HepG2 (cell line): ENCODE measurements around the gene SUMO1. TPM values are rescaled to one million over a fixed set of nuclear protein-coding genes. Genes with fewer than 3 reads are reported as not detected.

ENCODE experiments used
- BCLAF1 ChIP-seq: fragments of 450-650 bp; IDR thresholded peaks from 2 replicates; pipeline ENCODE4 v1.6.1; 2017; ENCODE audit warnings: mild to moderate bottlenecking
- GZF1 ChIP-seq: sonication (generic); formaldehyde crosslinking; IDR thresholded peaks from 2 replicates; pipeline ENCODE4 v1.5.1; 2020; ENCODE audit warnings: mild to moderate bottlenecking, missing genetic modification reagents
- HBP1 ChIP-seq: IDR thresholded peaks from 2 replicates; pipeline ENCODE4 v1.6.1; 2016; ENCODE audit warnings: low read depth, control low read depth
- HES4 ChIP-seq: sonication (generic); formaldehyde crosslinking; IDR thresholded peaks from 2 replicates; pipeline ENCODE4 v1.9.0; 2021; ENCODE audit warnings: mild to moderate bottlenecking, missing genetic modification reagents, borderline replicate concordance
- MAFG ChIP-seq: sonication (generic); formaldehyde crosslinking; IDR thresholded peaks from 2 replicates; pipeline ENCODE4 v1.5.1; 2020; ENCODE audit warnings: mild to moderate bottlenecking, missing genetic modification reagents
- PRPF4 ChIP-seq: fragments of 200-400 bp; formaldehyde crosslinking; IDR thresholded peaks from 2 replicates; pipeline ENCODE4 v1.6.1; 2016; ENCODE audit warnings: low read length, low read depth; ENCODE audit not compliant: poor library complexity, severe bottlenecking
- RBM22 ChIP-seq: fragments of 200-400 bp; formaldehyde crosslinking; optimal IDR thresholded peaks from 2 replicates; pipeline ENCODE3; 2017; ENCODE audit warnings: mild to moderate bottlenecking, low read length, moderate library complexity
- REST ChIP-seq, 2 experiments: IDR thresholded peaks; 2 replicates each; pipeline ENCODE4 v1.6.1; 2011 to 2012; ENCODE audit warnings: low read length in 2 of 2, borderline replicate concordance in 1 of 2, low read depth in 1 of 2, mild to moderate bottlenecking in 1 of 2, moderate library complexity in 1 of 2
- SKIL ChIP-seq: sonication (generic); formaldehyde crosslinking; IDR thresholded peaks from 2 replicates; pipeline ENCODE4 v1.8.0; 2022; ENCODE audit warnings: missing genetic modification reagents, mild to moderate bottlenecking, moderate library complexity, borderline replicate concordance
- TAF15 ChIP-seq: fragments of 200-400 bp; formaldehyde crosslinking; IDR thresholded peaks from one replicate; pipeline ENCODE4 v1.6.1; 2018; ENCODE audit warnings: mild to moderate bottlenecking, low read depth, low read length; ENCODE audit not compliant: poor library complexity, severe bottlenecking
- ZNF18 ChIP-seq: sonication (generic); formaldehyde crosslinking; IDR thresholded peaks from 2 replicates; pipeline ENCODE4 v1.8.0; 2022; ENCODE audit warnings: mild to moderate bottlenecking, missing genetic modification reagents; ENCODE audit not compliant: insufficient replicate concordance
- ZNF580 ChIP-seq: IDR thresholded peaks from 2 replicates; pipeline ENCODE4 v1.6.1; 2016; ENCODE audit warnings: low read depth, borderline replicate concordance
- ZNF629 ChIP-seq: sonication (generic); formaldehyde crosslinking; conservative IDR thresholded peaks from 2 replicates; pipeline ENCODE4 v1.5.0; 2020; ENCODE audit warnings: missing genetic modification reagents
- ZNF878 ChIP-seq: sonication (generic); formaldehyde crosslinking; IDR thresholded peaks from 2 replicates; pipeline ENCODE4 v1.8.1; 2023; ENCODE audit warnings: mild to moderate bottlenecking, missing genetic modification reagents, moderate library complexity
- polyA plus RNA-seq, 8 experiments: library from polyadenylated mRNA; depleted of rRNA in 3 of 8; stranded (reverse) in 7 of 8; unstranded in 1 of 8; fragments of >200 nt; fragmentation: Illumina TruSeq in 4 of 8; extraction: Trizol in 4 of 8; gene quantifications; 2 replicates each; pipeline versions ENCODE4 v1.2.1 to v1.2.3, GENCODE V29; 2011 to 2016; ENCODE audit warnings: low read depth in 4 of 8, missing spikeins in 1 of 8, mixed read lengths in 1 of 8; ENCODE audit not compliant: insufficient read depth in 1 of 8
- total RNA-seq, 5 experiments: library from RNA; depleted of rRNA; stranded (reverse); fragments of >200 nt; fragmentation: Illumina TruSeq; extraction: Trizol; gene quantifications; 2 replicates each; pipeline ENCODE4 v1.2.3, GENCODE V29; 2016; ENCODE audit warnings: low read depth in 1 of 5

The SUMO1 gene
- total and polyA plus RNA-seq, 2 of the 13 experiments (the other 11 are each of a cell fraction or from before 2014, with no cell fraction given): 101 to 173 TPM

GRCh38 chr2:202238234-202239197 lies at the start of gene SUMO1 (continued):
- TF ChIP-seq REST (IDR thresholded peaks at IDR 0.05; ENCODE audit: borderline replicate concordance in 1 of 2, low read depth in 1 of 2, low read length in 2 of 2) (no peak; a peak in 1 of 4 replicates), ZNF629 (no peak), HBP1 (no peak; the same call in 1 of the 2 replicates), BCLAF1 (no peak), MAFG (CRISPR knock-in tag) (no peak), ZNF18 (CRISPR knock-in tag) (no peak), SKIL (CRISPR knock-in tag) (peak; percentile 70; the same call in 1 of the 2 replicates), PRPF4 (no peak), ZNF878 (CRISPR knock-in tag) (no peak), RBM22 (no peak), TAF15 (no peak), HES4 (CRISPR knock-in tag) (no peak), GZF1 (CRISPR knock-in tag) (peak; percentile 63), ZNF580 (CRISPR knock-in tag) (peak; percentile 73; the same call in 1 of the 2 replicates)
